Left colon (tissue), 2 donors: ENCODE measurements around the gene NME2. TPM values are rescaled to one million over a fixed set of nuclear protein-coding genes. Genes with fewer than 3 reads are reported as not detected.
A peak's percentile ranks its signal among the peaks of the same experiment; 100 is the strongest.
"Not testable (repeated sequence)": the region's sequence is repeated elsewhere in the genome, so short reads cannot be mapped to it uniquely, and the experiment has no call there.

ENCODE experiments used
- ATAC-seq: fragments of 200-7000 bp; cut with Tn5 transposase; one replicate; pipeline ENCODE4 v1.9.1; 2020; ENCODE audit warnings: mild to moderate bottlenecking, moderate library complexity
- DNase-seq, 2 donors: peaks; one replicate each; pipeline ENCODE4 v3.0.0-alpha.2; 2020
- intact Hi-C, 2 donors: fragments of 100-400 bp; cut with DNase I in 1 of 2; cut with micrococcal nuclease in 1 of 2; formaldehyde crosslinking; loops; one replicate each; pipeline versions ENCODE4 v1.11.2 to v1.14.0; 2022; cut with DNase I, micrococcal nuclease
- long read RNA-seq: library from polyadenylated mRNA; unstranded; transcript quantifications from one replicate; pipeline ENCODE4 v2.0.0, GENCODE V29; 2021
- total RNA-seq, 2 donors: library from RNA; stranded (reverse); fragmentation: NEBNext Ultra II Directional; extraction: Animal tissue kit (Norgen Biotek cat#: 25700); gene quantifications; one replicate each; pipeline ENCODE4 v1.2.1, GENCODE V29; 2021
- donor health status: DM: no; HTN: no; CAD: no.
- donor health status: DM: yes; HTN: yes; CAD: no.

Gene NME2
- total RNA-seq, result 100 to 1,000 TPM; 345 to 403 TPM
- long read RNA-seq, transcript NME2-205 (5 exons, 826 nt), result major isoform, 101 of 118 reads
- long read RNA-seq, transcript NME2-202 (4 exons, 866 nt), result minor isoform, 9 of 118 reads
- long read RNA-seq, partial matches to known transcripts, result 0 of 118 reads
- long read RNA-seq, other reads (novel, unspliced or antisense), result 2 of 118 reads

GRCh38 chr17:51166198-51166986 is at the start of gene NME2:
NME2 (plus strand) TSS chr17:51166411; CDS start chr17:51166831, 420 bp downstream.
- intact Hi-C loops, result no loop called here
- DNase-seq (peak; percentile 95), ATAC-seq (peak; percentile 90)

GRCh38 chr17:51118330-51119195 is 47.6 kb upstream of the NME2 start:
- intact Hi-C loops, result loop anchor here in 1 of 2 donors (5.0 kb wide), 1 partner anchor 34 kb away; the partner anchor contains the start of gene NME1
- DNase-seq (peak; percentile 76 to 81), ATAC-seq (peak; percentile 25)

GRCh38 chr17:51119415-51120356 is 46.5 kb upstream of the NME2 start:
- intact Hi-C loops, result loop anchor here in 1 of 2 donors (5.0 kb wide), 1 partner anchor 33 kb away; the partner anchor contains the start of gene NME1
- ATAC-seq (peak; percentile 19), DNase-seq (peak; percentile 49 to 63)

- intact Hi-C loops, result no loop called here
- ATAC-seq (peak; percentile 29), DNase-seq (peak in 1 of 2 donors; percentile 62)
Measured at GRCh38 chr17:51120357-51120738, 45.9 kb upstream of the NME2 start.

- peak; percentile 72 for ATAC-seq
- peak; percentile 95 to 96 for DNase-seq
- intact Hi-C loops, result no loop called here
Measured at GRCh38 chr17:51120739-51121619, 45.2 kb upstream of the NME2 start, which contains the start of gene SPAG9. SPAG9 (minus strand) TSS chr17:51120868; CDS start chr17:51120656, 212 bp downstream.

GRCh38 chr17:51121620-51122472 is 44.4 kb upstream of the NME2 start:
- ATAC-seq (peak; percentile 72), DNase-seq (peak; percentile 88 to 96)
- intact Hi-C loops, result no loop called here

GRCh38 chr17:51122473-51123115 is 43.6 kb upstream of the NME2 start:
- ATAC-seq, DNase-seq, intact Hi-C loops: not testable (repeated sequence)

GRCh38 chr17:51124640-51125503 is 41.3 kb upstream of the NME2 start:
- ATAC-seq (no peak), DNase-seq (no peak)
- intact Hi-C loops, result no loop called here

GRCh38 chr17:51128076-51128475 is 38.1 kb upstream of the NME2 start:
- ATAC-seq (no peak), DNase-seq (no peak)
- intact Hi-C loops, result no loop called here

- DNase-seq, result no peak
- ATAC-seq, result peak; percentile 65
- intact Hi-C loops, result no loop called here
Measured at GRCh38 chr17:51132964-51133319, 33.3 kb upstream of the NME2 start.

- DNase-seq (no peak), ATAC-seq (no peak)
- intact Hi-C loops, result no loop called here
Measured at GRCh38 chr17:51133365-51133764, 32.8 kb upstream of the NME2 start.

GRCh38 chr17:51135956-51136355 is 30.3 kb upstream of the NME2 start:
- DNase-seq (no peak), ATAC-seq (no peak)
- intact Hi-C loops, result no loop called here

GRCh38 chr17:51142597-51142996 is 23.6 kb upstream of the NME2 start:
- no peak for ATAC-seq
- intact Hi-C loops, result no loop called here
- DNase-seq, result no peak

- intact Hi-C loops, result no loop called here
- DNase-seq (no peak), ATAC-seq (no peak)
Measured at GRCh38 chr17:51144266-51145022, 21.8 kb upstream of the NME2 start.
